Neural cell (in vitro differentiated cells): ENCODE data around the gene P2RX3.

Experiments
- CTCF ChIP-seq: fragments of 450-650 bp; IDR thresholded peaks from 2 replicates; pipeline ENCODE4 v1.5.1; 2014; ENCODE audit warnings: antibody characterized with exemption, mild to moderate bottlenecking, moderate library complexity; ENCODE audit not compliant: poor library complexity, severe bottlenecking
- MXI1 ChIP-seq: fragments of 450-650 bp; conservative IDR thresholded peaks from 2 replicates; pipeline ENCODE4 v1.6.1; 2014; ENCODE audit warnings: antibody characterized with exemption, mild to moderate bottlenecking; ENCODE audit not compliant: poor library complexity, severe bottlenecking
- POLR2AphosphoS5 ChIP-seq: IDR thresholded peaks from 2 replicates; pipeline ENCODE4 v1.6.1; 2012
- RAD21 ChIP-seq: fragments of 450-650 bp; conservative IDR thresholded peaks from 2 replicates; pipeline ENCODE4 v1.6.1; 2014; ENCODE audit warnings: antibody characterized with exemption, mild to moderate bottlenecking, moderate library complexity
- TAF1 ChIP-seq: IDR thresholded peaks from 2 replicates; pipeline ENCODE4 v1.6.1; 2012; ENCODE audit warnings: low read depth

GRCh38 chr11:57416436-57416835 lies 78.3 kb downstream of the P2RX3 start:
- TF ChIP-seq TAF1 (no peak), CTCF (no peak), POLR2AphosphoS5 (no peak), RAD21 (no peak), MXI1 (no peak)
